Glomerular visceral epithelial cell (primary cell): ENCODE measurements around the gene HK3.
"Not testable (repeated sequence)": the region's sequence is repeated elsewhere in the genome, so short reads cannot be mapped to it uniquely, and the experiment has no call there.

Source experiments
- DNase-seq: peaks from one replicate; pipeline ENCODE4 v3.0.0-alpha.2; 2016; ENCODE audit errors: extremely low spot score

The HK3 gene

GRCh38 chr5:176883700-176884570 is 15.2 kb downstream of the HK3 start:
- no peak for DNase-seq

- DNase-seq: no peak
Measured at GRCh38 chr5:176882567-176882903, 16.6 kb downstream of the HK3 start.

- no peak for DNase-seq
Measured at GRCh38 chr5:176881816-176882566, 17.2 kb downstream of the HK3 start.

GRCh38 chr5:176881021-176881749 is 18.0 kb downstream of the HK3 start:
- DNase-seq: no peak

DNA sequence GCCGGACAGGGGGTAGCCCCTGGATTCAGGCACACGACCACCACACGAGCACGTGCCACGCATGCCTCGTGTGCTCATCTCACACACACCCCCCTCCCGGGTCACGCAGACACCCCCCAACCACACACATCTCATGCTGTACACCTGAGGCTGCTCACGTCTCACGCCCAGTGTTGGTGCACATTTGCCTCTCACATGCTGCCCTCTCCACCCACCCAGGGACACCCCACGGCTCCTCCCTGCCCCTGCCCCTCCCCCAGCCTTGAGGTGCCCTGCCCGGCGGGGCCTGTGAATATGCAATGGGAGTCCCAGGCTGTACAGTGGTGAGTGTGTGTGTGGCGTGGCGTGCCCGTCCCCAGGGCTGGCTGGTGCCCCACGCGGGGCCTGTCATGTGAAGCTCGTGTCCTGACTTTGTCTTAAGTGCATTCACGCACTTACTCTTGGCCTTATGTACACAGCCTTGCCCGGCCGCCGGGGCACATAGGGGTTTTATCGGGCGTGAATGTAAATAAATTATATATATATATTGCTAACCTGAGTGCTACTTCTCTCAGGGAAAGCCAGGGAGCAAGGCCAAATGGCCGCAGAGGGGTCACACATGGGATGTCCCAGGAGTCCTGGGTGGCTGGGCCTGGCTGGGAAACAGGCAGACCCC is 18.7 kb downstream of the HK3 start:
- DNase-seq: no peak

- DNase-seq: no peak
Measured at GRCh38 chr5:176879663-176880361, 19.3 kb downstream of the HK3 start.

DNA sequence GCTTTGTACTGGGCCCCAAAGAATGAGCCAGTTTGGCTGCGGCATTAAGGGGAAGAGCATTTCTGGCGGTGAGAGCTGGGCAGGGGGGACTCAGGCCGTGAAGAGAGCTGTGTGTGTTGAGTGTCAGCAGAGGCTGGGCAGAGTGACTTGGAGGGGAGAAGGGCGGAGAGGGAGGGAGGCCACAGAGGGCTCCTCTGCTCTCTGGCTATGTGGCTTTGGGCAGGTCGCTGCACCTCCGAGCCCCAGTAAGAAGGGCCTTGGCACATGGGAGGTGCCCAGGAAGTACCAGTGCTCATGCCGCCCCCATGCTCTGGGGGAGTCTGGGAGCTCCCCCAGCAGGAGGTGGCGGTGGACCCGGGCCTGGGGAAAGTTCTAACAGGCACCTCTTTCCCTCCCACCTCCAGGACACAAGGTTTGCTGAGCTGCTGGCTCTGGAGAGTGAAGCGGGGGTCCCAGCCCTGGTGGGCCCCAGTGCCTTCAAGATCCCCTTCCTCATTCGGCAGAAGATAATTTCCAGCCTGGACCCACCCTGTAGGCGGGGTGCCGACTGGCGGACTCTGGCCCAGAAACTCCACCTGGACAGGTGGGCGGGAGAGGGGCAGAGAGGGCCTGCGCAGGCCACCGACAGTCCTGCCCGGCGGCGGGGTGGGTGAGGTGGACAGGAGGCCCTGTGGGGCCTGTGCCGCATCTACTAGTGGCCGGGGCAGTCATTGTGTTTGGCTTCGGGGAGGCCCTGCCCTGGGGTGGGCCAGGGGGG is 20.1 kb downstream of the HK3 start:
- no peak for DNase-seq

DNA sequence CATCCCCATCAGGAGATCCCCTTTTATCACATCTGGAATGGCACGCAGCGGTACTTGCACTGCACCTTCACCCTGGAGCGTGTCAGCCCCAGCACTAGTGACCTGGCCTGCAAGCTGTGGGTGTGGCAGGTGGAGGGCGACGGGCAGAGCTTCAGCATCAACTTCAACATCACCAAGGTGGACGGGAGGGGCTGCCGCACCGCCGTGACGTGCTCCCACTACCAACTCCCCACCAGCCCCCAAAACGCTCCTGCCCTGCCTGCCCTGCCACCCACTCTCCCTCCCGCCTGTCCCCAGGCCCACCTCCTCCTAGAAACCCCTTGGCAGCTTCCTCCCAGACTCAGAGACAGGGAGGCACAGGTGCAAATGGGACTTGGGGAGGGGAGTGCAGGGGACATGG is 20.7 kb downstream of the HK3 start:
- DNase-seq: no peak

DNA sequence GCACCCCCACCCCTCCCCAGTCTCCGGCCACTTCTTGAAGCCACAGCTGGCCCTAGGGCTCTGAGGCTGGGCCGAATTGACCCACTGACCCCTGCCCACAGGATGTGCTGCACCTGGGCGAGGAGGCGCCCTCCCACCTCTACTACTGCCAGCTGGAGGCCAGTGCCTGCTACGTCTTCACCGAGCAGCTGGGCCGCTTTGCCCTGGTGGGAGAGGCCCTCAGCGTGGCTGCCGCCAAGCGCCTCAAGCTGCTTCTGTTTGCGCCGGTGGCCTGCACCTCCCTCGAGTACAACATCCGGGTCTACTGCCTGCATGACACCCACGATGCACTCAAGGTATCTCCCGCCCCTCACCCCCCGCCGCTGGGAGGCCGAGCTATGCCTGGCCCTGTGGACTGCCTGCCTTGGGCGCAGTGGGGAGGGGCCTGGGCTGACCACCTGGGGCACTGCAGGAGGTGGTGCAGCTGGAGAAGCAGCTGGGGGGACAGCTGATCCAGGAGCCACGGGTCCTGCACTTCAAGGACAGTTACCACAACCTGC is 21.3 kb downstream of the HK3 start:
- no peak for DNase-seq

GRCh38 chr5:176876506-176877431 is 22.4 kb downstream of the HK3 start:
- DNase-seq: no peak

- DNase-seq: no peak
Measured at GRCh38 chr5:176875783-176876505, 23.2 kb downstream of the HK3 start.

DNA sequence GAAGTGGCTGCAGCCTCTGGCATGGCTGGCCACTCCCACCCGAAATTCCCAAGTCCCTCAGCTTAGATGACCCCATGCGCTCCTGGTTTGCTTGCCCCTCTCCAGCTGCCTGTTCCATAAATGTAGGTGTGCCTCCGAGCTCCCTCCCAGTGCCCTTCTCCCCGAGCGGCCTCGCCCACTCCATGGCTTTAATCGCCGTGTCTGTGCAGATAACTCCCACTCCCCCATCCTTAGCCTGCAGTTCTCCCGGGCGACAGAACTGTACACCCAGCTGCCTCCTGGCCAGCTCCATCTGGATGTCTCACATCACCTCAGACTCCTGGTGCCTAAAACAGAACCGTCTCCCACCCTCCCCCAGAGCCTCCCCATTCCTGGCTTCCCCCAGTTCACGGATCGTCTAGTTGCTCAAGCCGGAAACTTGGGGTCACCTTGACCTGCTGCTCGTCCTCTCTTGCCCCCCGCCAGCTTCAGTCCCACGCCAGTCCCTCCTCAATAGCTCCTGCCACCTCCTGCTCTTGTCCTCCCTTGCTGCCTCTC is 24.1 kb downstream of the HK3 start:
- DNase-seq: no peak

DNA sequence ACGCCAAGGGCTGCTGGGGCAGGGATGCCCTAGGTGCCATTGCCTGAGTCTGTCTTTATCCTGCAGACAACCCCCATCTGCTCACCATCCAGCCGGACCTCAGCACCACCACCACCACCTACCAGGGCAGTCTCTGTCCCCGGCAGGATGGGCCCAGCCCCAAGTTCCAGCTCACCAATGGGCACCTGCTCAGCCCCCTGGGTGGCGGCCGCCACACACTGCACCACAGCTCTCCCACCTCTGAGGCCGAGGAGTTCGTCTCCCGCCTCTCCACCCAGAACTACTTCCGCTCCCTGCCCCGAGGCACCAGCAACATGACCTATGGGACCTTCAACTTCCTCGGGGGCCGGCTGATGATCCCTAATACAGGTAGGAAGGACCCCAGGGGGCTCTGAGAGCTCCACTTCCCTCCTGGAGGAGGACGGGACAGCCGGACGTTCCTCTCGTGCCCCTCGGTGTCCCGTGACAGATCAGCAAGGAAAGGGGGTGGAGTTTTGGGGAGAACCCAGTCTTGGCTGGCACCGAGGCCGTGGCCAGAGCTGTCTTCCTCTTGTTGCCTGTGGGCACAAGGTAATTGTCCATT is 24.9 kb downstream of the HK3 start:
- no peak for DNase-seq

- no peak for DNase-seq
Measured at GRCh38 chr5:176873541-176874172, 25.5 kb downstream of the HK3 start.

GRCh38 chr5:176873011-176873410 is 26.1 kb downstream of the HK3 start:
- DNase-seq: not testable (repeated sequence)

DNA sequence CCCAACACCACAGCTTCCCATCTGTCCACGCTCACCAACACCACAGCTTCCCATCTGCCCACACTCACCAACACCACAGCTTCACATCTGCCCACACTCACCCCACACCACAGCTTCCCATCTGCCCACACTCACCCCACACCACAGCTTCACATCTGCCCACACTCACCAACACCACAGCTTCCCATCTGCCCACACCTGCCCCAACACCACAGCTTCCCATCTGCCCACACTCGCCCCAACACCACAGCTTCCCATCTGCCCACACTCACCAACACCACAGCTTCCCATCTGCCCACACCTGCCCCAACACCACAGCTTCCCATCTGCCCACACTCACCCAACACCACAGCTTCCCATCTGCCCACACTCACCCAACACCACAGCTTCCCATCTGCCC is 26.6 kb downstream of the HK3 start:
- DNase-seq: not testable (repeated sequence)

- DNase-seq: not testable (repeated sequence)
Measured at GRCh38 chr5:176870644-176871043, 28.5 kb downstream of the HK3 start.
